GM19099 (cell line): ENCODE results near the gene DNAJB12.

Experiments
- POLR2A ChIP-seq: IDR thresholded peaks from 3 replicates; pipeline ENCODE4 v1.6.1; 2011; ENCODE audit warnings: low read depth; ENCODE audit not compliant: insufficient read length; ENCODE audit errors: extremely low read depth

DNAJB12 gene

DNA sequence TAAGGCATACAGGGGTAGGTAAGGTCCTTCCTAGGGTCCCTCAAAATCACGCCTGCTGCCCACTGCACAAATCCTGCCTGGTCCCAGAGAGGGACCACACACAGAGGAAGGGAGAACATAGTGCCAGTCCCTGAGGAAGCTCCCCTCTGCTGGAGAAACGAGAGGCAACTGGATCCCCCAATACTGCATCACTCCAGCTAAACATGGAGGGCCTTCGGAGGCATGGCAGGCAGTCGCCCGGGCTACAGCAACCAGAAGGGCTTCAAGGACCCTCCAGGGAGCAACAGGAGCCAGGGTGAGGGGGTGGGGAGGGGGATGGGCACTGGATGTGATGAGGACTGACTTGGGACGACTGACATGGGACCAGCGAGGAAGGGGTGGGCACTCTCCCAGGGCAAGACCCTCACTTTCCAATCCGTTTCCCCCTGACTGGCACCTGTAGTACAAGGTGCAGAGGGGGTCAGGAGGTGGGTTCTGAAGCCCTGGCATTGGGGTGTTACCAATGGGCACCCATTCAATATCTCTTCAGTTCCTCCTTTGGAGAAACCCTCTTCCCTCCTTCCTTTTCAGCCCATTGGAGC, 59.3 kb downstream of the DNAJB12 start:
- TF ChIP-seq POLR2A = no peak

DNA sequence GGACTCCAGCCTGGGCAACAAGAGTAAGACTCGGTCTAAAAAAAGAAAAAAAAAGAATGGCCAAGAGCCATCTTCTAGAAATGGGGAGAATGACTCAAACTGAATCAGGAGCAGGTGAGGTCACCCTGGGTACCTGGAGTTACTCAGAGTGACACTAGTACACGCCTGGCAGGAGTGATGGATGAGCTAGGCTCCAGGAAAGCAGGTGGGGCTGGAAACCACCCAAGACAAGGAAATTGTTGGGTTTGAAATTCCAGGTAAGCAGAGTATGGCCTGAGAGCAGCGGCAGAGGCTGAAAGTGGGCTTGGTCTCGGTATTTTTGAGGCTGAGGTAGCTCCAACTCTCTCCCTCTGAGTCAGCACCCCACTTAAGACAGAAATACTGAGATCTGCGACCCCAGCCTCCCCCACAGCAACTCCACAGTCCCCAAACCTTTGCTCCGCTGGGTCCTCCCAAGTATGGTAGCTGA, 62.5 kb downstream of the DNAJB12 start:
- no peak for TF ChIP-seq POLR2A

DNA sequence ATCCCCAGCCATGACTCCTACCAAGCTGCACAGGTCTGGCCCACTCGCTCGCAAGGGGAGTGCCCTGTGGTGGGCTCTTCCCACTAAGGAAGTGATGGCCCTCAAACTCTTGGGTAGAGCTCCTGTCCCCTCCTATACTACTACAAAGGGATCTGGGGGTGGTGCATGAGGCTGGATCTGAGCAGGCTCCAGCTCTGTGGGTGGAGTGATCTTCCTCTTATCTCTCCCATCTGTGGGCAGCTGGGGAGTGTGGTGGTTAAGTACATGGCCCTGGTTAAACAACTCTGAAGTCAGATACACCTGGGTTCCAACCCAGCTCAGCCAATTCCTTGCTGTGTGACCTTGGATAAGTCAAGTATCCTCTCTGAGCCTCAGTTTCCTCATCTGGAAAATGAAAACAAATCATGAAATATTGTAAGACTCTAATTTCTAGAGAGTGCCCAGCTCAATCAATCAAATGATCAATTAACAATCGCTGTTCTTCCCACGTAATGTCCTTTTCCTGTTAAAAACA, 63.6 kb downstream of the DNAJB12 start:
- no peak for TF ChIP-seq POLR2A

DNA sequence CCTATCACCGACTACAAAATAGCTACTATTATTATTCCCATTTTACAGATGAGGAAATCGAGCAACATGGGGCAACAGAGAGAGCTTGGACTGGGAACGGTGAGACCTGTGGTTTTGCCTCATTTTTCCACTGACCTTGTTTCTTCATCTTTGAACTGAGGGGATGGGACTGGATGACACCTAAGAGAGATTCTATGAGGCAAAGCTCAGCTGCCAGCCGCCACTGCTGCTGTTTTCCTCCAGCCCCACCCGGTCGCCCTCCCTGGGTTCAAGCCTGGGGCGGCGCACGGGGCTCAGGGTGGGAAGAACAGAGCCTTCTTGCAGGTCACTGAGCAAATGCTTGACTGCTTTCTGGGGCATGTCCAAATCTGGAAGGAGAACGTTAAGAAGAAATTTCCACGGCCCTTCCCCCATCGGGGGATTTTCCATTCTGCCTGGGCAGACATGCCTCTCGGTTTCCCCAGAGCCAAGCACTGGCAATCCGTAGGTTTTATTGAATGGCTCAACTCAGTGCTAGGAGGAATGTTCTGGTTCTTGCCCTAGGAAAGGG, 68.7 kb downstream of the DNAJB12 start:
- TF ChIP-seq POLR2A = no peak

DNA sequence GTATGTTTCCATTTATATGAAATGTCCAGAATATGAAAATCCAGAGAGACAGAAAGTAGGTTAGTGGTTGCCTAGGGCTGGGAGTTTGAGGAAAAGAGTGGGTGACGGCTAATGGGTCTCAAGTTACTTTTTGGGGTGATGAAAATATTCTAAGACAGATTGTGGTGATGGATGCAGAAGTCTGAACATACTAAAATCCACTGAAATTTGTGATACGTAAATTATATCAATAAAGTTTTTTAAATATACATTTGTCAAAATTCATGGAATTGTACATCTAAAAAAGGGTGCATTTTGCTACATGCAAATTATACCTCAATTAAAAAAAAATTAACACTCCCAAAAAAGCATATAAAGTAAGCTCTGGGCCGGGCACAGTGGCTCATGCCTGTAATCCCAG, 71.6 kb downstream of the DNAJB12 start:
- no peak for TF ChIP-seq POLR2A
